CD4-positive, alpha-beta T cell treated with Interferon alpha-2 for 1 hour (primary cell): ENCODE data around the gene CTIF.

Experiments
- DNase-seq, 2 donors: peaks; one replicate each; pipeline ENCODE4 v3.0.0-alpha.2; 2020 to 2022

CTIF gene

GRCh38 chr18:48828194-48828545 lies 289.3 kb downstream of the CTIF start:
- DNase-seq, result no peak

DNA sequence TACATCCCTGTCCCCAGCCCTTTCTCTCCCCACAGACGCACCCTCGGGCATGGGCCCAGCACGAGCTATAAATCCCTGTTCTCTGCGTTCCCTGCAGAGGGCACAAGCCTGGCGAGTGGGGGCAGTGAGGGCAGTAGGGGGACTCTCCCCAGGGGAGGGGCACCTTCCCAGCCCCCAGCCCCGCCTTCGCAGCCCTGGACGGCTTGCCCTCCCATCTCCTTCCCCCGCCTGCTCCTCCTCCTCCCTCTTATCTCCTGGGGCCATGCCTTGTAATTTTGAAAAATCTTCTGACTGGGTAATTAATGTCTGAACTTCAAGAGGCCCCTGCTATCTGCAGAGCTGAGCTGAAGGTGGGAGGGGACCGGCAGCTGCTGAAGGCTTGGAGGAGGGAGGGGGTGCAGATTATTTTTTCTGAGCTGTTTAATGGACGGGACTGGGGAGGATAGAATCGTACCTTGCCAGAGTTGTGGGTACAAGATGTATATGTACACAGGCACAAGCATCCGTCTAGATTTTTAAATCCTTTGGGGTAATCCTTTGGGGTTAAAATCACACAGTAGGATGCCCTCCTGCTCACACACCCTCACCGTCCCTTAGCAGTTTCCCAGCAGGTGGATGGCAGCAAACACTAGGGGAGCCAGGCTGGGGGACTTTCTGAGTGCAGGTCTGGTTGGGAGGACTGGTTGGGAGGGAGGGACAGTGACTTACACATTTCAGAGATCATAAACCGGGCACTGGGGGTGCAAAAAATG lies 290.0 kb downstream of the CTIF start:
- DNase-seq, result no peak

- DNase-seq, result no peak
These were observed 290.8 kb downstream of the CTIF start for GRCh38 chr18:48829443-48830149.

DNA sequence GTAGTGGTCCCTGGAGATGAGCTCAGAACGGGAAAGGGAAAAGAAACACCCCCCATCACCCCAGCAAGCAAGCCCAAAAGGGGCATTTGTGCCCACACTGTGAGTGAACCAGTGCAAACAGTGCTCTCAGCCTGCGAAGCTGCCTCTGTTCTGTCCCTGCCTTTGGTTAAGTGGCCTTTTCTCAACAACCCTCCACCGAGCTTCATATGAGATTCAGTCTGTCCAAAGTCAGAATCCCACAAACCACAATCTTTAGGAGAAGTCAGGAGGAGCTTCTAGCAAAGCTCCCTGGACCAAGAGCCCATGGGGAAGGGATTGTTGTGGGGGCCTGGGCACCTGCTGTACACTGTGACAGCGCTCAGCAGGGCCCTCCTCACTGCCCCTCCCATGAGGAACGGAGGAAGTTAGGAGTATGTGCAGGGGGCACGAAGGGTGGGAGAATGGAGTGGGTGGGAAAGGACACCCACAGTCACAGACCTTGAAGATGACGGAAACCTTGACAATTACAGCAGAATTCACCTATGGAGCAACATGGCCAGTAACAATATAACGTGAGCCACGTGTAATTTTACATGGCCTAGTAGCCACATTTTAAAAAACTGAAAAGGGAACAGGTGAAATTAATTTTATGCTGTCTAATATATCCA lies 292.4 kb downstream of the CTIF start:
- DNase-seq, result no peak

DNA sequence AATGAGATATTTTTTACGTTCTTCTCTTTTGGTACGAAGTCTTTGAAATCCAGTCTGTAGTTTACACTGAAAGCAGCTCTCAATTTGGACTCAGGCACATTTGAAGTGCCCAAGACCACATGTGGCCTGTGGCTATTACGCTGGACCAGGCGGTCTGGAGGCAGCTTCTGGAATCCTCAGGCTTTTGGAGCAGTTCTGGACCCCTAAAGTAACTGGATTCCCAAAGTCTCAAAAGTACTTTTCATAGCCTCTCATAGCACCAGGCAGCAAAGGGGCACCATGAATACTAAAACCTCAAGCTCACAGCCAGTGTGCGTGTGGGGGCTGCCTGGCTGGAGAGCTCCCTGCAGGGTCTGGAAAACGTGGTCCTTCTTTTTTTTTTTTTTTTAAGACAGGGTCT lies 293.0 kb downstream of the CTIF start:
- no peak for DNase-seq

DNA sequence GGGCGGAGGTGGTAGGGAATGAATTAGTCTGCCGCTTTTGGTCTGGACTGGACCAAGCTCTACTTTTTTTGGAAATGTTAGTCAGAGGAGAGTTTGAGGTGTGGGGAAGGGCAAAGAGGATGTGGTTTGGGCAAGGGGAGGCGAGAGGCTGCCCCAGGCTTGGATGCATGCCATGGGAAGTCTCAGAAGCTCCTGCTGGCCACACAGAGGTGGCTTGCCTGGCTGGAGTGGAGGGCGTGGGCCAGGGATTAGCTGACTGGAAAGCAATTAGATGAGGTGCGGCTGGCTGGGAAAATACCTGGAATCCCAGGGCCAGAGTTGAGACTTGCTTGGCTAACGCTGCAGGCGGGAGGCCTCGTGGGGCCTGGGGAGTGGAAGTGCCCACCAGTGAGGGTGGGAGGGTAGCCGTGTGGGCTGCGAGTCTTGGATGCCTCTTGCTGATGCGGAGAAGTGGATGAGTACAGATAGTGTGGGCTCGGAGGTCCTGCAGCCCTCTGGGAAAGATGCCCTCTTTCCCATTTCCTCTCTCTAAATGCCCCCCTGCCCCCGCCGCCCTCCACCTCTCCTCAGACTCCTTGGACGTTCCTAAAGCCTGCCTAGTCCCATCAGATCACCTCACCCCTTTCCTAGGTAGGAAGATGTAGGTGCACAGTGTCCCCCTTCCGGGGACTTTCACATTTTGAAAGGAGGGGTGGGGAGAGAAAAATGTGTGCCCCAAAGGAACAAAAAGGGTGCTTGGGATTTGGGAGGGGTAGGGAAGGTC lies 294.3 kb downstream of the CTIF start:
- DNase-seq, result peak; percentile 40 to 53

DNA sequence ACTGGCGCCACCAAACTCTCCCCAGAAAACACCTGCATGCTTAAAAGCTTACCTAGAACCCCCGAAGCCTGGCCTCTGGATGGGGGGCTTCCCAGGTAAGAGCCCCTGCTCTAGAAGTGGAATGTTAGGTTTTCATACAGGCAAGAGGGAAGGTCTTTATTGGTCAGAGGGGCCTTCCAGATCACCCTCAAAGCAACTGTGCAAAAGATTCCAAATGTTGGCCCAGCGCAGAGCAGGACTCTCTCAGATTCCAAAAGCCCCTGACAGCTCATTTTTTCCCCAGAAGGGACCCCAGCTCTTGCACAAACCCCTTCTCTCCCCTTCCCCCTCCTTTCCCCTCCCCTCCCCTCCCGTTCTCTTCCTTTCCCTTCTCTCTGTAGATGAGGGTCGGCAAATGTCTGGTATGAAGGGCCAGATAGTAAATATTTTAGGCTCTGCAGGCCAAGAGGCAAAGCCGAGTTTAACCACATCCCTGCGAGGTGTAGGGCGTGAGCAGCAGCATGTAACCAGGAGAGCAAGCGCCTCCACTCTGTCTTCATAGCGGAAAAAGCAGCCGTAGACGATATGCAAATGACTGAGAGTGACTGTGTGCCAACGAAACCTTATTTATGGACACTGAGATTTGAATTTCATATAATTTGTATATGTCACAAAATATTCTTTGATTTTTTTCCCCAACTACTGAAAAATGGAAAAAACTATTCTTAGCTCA lies 295.0 kb downstream of the CTIF start:
- DNase-seq, result peak; percentile 64 to 77

DNA sequence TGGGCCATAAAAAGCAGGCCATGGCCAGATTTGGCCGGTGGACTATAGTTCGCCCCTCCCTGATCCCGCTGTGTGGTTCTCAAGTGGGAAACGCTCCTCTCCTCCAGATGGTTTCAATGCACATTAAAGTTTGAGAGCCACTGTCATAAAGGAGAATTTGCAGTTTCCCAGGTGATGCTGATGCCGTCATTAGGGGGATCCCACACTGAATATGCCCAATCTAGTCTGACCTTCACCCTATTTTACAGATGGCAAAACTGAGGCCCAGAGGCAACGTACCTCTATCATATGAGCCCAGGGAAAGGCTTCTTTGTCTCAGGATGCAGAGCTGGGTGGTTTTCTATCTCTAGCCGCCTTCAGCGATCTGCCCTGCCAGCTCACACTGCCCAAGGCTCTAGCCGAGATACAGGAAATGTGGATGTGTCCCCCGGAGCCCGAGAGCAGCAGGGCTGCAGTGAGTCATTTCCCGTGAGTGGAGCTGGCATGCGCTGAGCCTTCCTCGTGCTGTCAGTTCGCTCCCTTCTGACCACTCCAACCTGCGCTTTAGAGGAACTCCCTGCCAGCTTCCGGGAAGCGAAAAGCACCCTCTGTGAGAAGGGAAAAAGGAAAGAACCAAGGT lies 295.7 kb downstream of the CTIF start:
- DNase-seq, result peak; percentile 89 to 90

GRCh38 chr18:48835119-48835518 lies 296.3 kb downstream of the CTIF start:
- DNase-seq, result no peak

- DNase-seq, result no peak
These were observed 296.9 kb downstream of the CTIF start for GRCh38 chr18:48835745-48836170.

- DNase-seq, result no peak
These were observed 297.5 kb downstream of the CTIF start for GRCh38 chr18:48836231-48836805.

- DNase-seq, result peak in 1 of 2 donors; percentile 28
These were observed 298.2 kb downstream of the CTIF start for GRCh38 chr18:48836806-48837615.

GRCh38 chr18:48837676-48838075 lies 298.8 kb downstream of the CTIF start:
- DNase-seq, result no peak

- no peak for DNase-seq
These were observed 299.4 kb downstream of the CTIF start for GRCh38 chr18:48838166-48838775.

DNA sequence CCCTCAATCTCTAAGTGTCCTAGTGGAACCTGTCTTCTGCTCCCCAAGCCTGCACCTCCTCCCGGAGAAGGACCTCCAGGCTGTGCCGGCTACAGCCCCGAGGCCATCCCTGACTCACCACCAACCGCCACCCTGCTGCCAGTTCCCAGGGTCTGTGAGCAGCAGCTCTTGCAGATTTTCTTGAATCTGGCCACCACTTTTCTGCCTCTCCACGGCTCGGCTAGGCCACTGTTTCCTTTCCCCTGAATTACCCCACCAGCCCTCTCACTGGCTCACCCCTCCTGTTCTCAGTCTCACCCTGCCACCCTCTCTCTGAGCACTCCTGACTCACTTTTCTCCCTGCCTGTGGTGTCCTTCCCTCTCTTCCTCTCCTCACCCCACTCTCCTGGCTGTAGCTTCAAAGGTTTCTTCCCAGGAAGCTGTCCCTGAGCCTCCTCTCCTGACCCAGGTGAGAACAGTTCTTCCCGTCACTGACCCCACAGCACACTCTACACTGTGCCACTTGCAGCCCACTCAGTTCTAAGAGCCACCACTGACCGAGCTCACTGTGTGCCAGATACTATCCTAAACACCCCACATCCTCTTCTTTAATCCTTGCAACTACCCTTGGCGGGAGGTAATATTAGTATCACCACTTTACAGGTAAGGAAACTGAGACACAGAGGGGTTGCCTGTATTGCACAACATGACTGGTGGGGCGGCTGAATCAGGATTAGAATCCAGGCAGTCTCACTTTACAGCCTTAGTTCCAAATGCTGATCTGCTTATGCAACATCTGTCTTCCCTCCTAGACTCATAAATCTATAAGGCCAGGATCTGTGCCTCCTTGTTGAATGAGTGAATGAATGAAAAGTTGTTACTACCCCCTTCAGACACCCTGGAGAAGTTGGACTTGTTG lies 300.3 kb downstream of the CTIF start:
- peak; percentile 20 to 33 for DNase-seq

- DNase-seq, result no peak
These were observed 301.1 kb downstream of the CTIF start for GRCh38 chr18:48839819-48840490.

- DNase-seq, result no peak
These were observed 301.7 kb downstream of the CTIF start for GRCh38 chr18:48840491-48840877.

DNA sequence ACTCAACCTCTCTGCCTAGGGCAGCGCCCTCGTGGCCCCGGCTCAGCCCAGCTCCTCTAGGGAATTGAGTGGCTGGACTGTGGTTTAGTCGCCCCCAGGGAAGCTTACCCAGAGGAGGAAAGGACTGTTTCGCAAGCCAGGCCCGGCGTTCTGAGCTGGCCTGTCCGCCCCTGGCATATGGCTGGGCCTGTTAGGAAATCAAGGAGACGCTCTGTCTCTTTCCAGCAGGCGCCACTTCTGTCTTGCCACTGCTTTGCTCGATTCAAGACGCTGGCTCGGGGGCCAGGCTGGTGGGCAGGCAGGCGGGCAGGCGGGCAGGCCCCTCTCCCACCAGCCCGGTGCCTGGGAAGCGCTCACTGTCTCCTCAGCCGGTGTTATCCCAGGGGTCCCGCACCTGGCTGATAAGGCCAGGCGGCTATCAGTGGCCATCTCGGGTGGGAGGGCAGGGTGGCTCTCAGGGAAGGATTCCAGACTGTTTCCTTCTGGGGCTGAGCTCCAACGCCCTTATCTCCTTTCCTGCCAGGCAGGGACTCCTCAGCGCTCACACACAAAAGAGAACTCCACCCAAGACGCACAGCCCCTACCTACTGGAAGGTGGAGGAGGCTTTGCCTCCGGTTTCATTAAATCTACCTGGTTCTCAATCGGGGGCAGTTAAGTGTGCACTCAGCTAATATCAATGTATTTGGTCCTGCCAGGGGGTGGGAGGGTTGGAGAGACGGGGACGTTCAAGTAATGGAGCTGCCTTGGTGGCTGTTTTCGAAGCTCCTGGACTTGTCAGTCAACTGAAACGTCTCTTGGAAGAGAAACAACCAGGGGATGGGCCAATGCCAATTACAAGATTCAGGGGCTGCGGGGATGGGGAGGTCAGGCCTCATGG lies 302.8 kb downstream of the CTIF start:
- DNase-seq, result peak in 1 of 2 donors; percentile 17
